HG02840 (cell line): ENCODE results near the gene IGHMBP2.

Experiments
- ATAC-seq: cut with Tn5 transposase; IDR thresholded peaks from one replicate; pipeline ENCODE4 v1.9.1; 2021; ENCODE audit warnings: mild to moderate bottlenecking, moderate library complexity, moderate number of reproducible peaks; ENCODE audit not compliant: unreplicated experiment, low FRiP score

The IGHMBP2 gene

DNA sequence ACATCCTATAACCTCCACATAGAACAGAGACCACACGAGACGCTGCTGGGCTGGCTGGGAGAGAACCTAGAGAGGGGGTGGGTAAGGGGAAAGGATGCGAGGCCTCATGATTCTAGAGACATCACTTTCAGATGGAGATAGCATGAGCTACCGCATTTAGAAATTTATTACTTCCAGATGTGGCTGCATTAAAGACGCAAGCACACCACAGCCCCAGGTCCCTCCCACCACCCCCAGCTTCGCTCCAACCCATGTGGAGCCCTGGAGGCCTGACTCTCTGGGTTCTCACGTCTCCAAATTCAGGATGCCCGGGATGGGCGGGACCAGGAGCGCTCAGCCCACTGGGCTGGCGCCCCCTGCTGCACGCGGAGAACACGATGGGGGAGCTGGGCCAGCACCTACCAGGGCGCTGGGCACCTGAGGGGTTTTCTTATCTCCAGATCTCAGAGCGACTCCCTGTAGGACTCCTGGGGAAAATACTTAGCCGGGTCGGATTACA is 13.7 kb upstream of the IGHMBP2 start:
- no peak for ATAC-seq

DNA sequence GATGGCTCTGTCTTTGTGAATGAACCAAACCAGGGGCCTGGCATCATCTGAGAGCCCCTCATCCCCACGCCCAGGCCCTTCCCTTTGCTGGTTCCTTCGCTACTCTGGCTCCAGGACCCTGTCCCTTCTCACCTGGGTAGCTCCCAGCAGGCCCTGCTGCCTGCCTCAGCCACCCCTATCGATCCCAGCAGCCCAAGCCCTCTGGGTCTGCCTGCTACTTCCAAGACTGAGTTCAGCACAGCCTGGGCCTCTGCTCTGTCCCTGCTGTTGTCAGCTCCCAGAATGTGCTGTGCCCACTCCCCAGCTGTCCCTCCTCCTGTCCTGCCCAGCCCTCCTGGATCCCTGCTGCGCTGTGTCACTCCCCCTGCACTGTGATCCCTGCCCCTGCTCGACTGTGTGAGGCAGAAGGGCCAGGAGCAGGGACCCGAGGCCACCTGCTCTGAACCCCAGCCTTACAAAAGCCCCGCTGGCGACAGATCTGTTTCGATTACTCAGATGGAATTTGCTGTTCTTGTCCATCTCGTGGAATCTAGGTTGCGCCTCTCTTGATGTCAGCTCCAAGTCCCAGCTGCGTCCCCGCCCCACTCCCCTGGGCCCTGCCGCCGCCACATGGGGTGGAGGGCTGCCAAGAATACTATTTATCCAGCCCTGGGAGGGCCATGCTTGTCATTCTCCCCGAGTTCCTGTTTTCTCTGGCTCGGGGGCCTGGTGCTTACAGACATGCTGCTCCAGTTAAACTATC is 13.0 kb upstream of the IGHMBP2 start:
- ATAC-seq, result no peak

DNA sequence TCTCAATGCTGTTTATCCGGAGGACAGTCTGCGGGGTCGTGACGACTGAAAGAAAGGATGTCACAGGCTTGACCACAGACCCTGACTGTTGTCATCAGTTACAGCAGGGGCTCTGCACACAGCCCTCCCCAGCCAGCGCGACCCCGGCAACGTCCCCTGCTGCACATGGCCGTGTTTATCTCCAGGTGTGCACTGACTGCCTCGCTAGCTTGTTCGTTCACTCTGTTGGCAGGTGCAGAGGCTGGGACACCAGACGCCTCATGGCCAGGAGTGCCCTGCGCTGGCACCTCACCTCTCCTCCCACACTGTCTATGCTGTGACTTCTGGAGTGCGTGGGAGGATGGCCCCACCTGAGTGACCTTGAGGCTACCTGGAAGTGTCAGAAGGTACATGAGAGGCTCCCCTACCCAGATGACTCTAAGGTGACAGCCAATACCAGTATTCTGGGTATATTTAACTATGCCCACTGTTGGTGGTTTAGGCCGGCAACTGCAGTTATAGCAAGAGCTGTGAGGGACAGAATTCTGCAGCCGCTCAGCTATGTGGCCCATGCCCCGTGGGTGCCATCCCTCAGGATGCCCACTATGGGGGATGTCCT is 12.2 kb upstream of the IGHMBP2 start:
- no peak for ATAC-seq

DNA sequence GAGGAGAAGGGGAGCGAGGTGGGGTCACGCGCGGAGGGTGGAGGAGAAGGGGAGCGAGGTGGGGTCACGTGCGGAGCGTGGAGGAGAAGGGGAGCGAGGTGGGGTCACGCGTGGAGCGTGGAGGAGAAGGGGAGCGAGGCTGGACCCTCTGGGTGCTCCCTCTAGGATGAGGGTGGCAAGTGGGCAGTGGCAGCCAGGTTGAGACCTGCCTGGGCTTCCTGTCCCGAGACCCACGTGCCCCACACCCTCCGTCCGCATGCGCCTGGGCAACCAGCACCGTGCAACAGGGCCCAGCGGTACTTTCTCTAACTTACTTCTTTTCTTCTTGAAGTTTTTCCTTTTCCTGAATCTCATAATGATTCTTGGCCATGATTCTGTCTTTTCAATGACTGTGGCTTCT is 11.1 kb upstream of the IGHMBP2 start:
- no peak for ATAC-seq

DNA sequence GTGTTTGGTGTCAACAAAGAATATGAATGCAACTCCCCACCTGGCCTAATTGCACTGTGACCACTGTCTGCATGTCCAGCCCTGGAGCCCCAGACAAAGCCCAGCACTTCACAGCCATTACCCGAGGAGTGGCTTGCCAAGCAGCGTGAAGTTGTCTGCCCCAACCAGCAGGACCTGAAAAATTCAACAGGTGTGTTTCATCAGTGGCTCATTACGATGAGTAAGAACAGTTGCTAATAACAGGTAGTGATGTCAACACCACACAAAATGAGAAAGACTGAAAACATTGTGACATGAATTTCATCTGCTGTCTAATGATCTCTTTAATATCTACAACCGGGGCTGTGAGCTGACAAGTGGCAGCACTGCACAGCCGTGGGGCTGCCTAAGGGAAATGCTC is 10.4 kb upstream of the IGHMBP2 start:
- ATAC-seq, result no peak

DNA sequence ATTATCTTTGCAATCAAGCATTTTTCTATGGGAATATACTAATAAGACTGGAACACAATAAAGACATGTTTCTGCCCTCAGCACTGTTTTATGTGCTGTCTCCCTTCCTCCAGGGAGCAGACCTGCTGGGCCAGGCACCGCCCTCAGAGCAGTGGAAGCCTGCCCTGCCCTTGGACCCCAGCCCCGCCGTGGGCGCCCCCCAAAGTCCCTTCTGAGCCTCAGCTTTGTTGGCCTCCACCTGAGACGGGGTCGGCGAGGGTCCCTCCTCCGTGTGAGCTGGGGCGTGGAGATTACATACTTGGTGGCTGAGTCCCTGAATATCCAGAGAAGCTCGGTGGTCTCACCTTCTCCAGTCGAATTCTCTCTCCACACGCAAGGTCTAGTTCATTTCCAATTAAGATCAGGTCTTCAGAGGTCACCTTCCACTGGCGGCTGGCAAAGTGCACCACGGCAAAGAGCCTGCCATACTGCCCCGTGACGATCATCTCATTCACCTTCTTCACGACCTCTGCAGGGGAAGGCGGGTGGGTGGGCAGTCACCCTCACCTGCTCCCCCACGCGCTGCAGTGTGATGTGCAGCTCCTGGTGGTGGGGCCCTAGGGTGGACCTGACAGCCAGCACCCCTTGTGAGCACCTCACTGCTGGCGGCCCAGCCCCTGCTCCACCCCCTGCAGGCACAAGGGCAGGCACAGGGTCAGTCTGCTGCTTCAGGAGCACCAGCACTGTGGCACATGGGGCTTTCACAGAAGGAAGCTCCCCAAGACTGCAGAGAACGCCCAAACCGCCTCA is 7.3 kb upstream of the IGHMBP2 start:
- ATAC-seq, result no peak

DNA sequence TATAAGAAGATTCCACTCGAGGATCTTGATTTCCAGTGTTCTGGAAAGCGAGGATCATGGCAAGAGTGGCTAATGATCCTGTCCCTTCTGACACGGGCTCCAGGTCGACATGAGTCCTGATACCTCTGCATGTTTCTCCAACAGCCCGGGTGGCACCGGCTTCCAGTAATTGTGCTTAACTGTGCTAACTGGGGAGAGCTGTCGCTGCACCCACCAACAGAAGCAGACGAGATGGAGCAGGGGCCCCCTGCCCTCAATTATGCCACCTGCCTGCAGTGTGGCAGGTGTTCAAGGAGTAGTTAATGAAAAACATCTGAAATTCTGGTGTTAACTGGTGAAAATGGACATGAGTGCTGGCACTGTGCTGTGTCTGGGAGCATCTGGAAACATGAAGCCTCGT is 6.2 kb upstream of the IGHMBP2 start:
- no peak for ATAC-seq

DNA sequence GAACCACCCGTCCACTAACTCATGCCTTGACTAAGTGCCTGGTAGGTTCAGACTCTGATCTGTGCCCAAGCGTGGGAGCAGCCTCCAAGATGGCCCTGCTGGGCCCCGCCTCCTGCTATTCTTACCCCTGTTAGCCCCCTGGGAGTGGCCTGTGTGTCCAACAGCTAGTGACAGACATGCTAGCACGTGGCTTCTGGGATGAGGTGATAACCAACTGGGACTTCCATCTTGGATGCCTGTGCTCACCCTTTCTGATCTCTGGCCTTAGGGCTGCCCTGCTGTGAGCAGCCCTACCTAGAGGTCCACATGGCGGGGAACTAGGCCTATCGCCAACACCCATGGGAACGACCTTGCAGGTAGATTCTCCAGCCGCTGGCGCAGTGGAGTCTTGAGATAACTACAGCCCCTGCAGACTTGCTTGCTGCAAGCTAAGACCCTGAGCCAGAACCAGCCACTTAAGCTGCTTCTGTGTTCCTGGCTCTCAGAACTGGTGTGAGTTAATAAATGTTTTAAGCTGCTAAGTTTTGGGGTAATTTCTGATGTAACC is 2.8 kb upstream of the IGHMBP2 start:
- ATAC-seq, result no peak

DNA sequence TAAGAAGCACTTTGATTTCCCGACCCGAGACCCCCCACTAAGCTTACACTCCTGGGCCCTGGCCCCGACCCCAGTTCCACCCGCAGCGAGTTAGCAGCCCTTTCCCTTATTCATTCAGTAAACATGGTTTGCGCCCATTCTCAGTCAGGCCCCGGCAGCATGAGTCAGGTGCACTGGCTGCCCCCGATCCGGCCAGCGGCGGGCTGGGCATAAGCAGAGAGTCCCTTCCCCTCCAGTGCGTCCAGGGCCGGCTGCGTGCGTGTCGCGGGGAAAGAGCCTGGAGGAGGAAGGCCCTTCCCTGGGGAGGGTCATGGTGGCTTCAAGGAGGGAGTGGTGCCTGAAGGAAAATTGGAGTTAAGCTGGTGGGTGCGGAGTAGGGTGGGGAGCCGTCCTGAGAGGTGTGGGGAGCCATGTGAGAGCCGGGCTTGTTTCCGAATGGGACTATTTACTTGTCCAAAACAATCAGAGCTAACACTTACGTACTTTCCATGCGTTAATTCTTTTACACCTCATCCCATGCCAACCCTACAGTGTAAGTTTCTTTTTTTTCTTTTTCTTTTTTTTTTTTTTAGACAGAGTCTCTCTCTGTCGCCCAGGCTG is 657 bp downstream of the IGHMBP2 start:
- peak; percentile 11 for ATAC-seq

DNA sequence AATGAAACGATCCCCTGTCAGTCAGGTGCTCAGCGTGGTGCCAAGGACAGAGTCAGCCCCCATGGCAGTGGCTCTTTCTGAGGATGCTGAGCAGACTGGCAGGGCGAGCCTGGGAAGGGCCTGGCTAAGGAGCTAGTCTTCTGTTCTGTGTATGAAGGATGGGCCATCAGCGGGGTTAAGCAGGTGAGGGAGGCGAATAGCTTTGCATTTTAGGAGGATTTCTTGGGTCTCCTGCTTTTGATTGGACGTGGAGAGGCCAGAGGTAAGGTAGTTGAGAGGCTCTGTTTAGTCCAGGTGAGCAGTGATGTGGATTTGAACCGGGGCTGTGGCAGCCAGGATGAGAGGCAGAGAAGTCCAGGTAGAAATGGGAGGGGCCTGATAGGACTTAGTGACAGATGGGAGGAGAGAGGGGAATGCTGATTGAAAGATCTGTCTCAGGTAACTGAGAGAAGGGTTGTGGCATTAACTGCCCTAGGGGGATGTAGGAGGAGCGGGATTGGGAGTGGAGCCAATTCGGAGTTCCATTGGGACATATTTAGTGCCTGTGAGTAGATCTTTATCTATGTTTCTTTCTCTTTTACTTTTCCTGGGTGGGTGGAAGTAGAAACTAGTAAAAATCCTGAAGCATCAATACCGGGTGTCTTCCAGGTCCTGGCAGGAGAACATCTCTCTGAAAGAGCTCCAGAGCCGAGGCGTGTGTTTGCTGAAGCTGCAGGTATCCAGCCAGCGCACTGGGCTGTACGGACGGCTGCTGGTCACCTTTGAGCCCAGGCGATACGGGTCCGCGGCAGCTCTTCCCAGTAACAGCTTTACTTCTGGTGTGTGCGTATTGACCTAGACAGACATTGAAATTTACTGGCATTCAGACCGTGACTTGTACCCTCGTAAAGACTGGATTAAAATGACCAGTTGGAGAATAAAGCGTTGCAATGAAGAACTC is 2.0 kb downstream of the IGHMBP2 start:
- ATAC-seq, result no peak

DNA sequence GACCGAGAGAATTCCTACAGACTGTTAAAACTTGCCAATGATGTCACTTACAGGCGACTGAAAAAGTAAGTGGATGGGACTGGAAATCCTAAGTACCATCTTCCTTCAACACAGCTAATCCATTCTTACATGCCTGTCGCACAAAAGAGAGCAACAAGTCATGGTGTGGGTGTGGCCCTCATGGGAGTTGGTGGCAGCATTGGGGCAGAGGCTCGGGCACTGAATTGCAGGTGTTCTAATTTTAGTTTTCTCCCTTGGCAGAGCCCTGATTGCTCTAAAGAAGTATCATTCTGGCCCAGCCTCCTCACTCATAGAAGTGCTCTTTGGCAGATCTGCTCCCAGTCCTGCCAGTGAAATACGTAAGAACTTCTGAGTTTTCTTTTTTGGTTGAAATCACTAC is 4.6 kb downstream of the IGHMBP2 start:
- no peak for ATAC-seq

DNA sequence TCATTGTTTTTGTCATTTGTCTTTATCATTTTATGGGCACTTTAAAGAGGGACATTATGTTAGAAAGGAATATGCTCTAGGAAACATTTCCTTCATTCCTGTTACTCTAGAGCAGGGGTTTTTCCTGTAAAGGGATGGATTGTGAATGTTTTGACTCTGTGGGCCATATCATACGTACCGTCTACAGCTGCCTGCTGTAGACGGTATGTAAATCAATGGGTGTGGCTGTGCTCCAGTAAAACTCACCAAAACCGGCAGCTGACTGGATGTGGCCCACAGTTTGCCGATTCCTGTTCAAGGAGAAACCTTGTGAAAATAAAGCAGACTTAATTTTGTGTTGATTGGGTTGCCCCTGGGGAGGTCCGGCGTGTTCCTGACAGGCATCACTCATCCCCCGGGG is 7.3 kb downstream of the IGHMBP2 start:
- no peak for ATAC-seq

DNA sequence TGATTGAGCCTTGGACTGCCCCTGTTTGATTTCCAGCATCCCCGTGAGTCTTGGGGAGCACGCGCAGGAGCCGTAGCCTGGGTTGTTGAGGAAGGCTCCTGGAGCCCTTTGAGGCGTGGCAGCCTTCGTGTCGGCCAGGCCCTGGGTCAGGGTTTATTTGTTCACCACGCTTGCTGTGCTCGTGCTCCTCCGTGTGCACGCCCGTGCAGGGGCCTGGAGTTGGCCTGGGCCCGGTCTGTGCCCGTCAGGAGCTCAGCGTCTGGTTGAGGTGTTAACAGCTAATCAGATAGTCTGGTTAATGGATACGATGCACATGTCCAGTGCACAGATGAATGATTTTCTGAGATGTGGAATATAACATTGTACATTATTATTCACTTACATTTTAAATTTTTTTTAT is 8.0 kb downstream of the IGHMBP2 start:
- ATAC-seq, result no peak

DNA sequence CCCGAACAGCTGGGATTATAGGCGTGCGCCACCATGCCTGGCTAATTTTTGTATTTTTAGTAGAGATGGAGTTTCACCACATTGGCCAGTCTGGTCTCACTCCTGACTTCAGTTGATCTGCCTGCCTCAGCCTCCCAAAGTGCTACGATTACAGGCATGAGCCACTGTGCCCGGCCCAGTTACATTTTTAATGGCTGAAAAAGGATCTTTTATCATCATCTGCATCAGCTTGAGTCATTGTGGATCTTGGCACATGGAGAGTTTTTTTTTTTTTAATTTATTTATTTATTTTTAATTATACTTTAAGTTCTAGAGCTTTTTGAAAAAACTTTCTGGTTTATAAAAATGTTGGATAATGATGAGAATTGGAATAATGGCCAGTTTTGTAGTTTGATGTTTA is 8.6 kb downstream of the IGHMBP2 start:
- no peak for ATAC-seq

DNA sequence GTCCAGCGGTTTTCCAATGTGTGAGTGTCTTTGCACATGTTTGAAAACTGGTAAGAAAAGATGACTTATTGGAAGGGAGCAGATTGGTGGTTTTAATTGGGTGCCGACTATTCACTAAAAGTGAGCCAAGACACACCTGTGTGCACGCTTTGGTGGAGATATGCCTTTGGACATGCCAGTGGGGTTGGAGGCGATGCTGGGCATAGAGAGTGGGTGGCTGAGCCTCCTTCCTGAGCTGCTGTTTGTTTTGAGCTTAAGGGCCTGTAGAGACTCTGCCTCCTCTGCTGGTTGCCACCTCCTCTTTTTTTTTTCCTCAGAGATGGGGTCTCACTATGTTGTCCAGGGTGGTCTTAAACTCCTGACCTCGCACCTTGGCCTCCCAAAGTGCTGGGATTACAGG is 9.5 kb downstream of the IGHMBP2 start:
- ATAC-seq, result no peak

DNA sequence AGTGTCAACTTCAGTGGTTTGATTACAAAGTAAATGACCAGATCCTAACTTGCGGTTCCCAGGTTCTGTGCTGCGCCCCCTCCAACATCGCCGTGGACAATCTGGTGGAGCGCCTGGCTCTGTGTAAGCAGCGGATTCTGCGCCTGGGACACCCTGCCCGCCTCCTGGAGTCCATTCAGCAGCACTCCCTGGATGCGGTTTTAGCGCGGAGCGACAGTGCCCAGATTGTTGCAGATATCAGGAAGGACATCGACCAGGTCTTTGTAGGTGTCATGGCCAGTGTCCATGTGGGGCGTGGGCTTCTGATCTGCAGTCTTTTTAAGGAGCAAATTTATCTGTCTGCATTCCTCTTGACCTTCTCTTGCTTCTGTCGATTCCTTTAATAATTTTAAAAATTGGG is 11.1 kb downstream of the IGHMBP2 start:
- no peak for ATAC-seq

DNA sequence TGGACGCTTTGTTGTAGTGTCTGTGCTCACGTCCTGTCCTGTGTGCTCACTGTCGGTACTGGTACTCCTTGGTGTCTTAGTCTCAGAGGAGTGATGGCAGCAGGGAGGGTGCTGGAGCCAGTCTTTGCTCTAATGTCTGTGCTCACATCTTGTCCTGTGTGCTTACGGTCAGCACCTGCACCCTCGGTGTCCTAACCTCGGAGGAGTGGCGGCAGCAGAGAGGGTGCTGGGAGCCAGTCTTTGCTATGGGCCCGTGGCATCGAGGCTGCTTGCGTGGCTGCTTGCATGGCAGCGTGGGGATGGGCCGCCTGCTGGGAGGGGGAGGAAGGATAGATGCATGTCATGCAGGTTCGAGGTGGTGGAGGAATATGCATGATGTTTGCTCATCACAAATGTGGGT is 12.7 kb downstream of the IGHMBP2 start:
- no peak for ATAC-seq

DNA sequence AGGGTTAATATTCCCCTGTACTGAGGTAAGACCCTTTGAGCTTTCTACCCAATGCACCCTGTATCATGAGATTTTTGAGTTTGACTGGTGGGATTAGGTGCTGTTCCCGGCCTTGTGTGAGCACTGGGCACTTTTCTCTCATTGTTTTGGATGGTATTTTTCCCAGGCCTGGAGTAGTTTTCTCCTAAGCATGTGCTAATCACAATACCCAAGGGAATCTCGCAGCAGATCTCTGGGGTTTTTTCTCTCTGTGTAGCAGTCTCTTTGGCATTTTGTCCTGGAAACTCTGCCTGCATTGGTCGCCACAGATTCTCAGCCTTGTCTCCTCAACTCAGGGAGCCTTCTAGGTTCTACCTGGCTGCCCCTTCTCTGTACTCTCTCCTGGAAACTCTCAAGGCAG is 19.9 kb downstream of the IGHMBP2 start:
- ATAC-seq, result no peak

DNA sequence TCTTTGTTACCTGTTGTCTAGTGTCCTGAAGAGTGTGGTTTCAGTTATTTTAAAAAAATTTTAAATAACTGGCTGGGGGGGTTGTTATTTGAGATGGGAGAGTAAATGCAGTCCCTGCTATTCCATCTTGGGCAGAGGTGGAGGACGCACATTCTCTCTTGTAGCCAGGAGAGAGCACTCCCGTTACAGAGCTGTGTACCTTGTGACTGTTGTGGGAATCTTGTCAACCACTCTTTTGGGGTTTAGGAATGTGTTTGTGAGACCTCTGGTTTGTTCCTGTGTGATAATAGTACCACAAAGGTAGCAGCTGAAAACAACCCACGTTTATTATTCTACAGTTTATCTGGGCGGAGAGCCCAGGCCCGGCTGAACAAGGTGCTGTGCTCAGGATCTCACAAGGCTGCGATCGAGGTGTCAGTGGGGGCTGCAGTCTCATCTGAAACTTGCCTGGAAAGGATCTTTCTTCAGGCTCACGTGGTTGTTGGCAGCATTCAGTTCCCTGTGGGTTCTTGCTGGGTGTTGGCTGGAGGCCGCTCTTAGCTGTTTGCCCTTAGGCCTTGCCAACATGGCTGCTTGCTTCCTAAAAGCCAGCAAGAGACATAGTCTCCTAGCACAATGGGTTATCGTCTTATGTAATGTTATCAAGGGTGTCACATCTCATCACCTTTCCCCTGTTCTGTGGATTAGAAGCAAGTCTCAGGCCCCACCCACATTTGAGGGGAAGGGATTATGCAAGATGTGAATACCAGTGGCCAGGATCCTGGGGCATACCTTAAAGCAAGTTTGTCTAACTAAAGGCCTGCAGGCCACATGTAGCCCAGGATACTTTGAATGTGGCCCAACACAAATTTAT is 20.6 kb downstream of the IGHMBP2 start:
- no peak for ATAC-seq
